Stimulated activated naive CD8-positive, alpha-beta T cell treated with anti-CD3 and anti-CD28 coated beads, Interleukin-15, amount 100 ng/mL, for 72 hours (primary cell): ENCODE data around the gene FAM222B.
A peak's percentile ranks its signal among the peaks of the same experiment; 100 is the strongest.

ENCODE experiments used
- ATAC-seq: fragments of 150-1000 bp; cut with Tn5 transposase; 2 replicates; pipeline ENCODE4 v1.10.0; 2021; ENCODE audit warnings: mild to moderate bottlenecking, moderate library complexity
- DNase-seq, 2 donors: peaks; one replicate each; pipeline ENCODE4 v3.0.0; 2021 to 2022
- H3K27ac Mint-ChIP-seq, 2 donors: one replicate each; pipeline ENCODE4 v1.8.0; 2022; ENCODE audit warnings: mild to moderate bottlenecking in 2 of 2, mixed read lengths in 2 of 2, moderate library complexity in 2 of 2
- H3K27me3 Mint-ChIP-seq: one replicate; pipeline ENCODE4 v1.8.0; 2022; ENCODE audit warnings: mixed read lengths
- H3K4me1 Mint-ChIP-seq: one replicate; pipeline ENCODE4 v1.8.0; 2022; ENCODE audit warnings: mild to moderate bottlenecking, mixed read lengths
- H3K4me3 Mint-ChIP-seq, 2 donors: one replicate each; pipeline ENCODE4 v1.8.0; 2022; ENCODE audit warnings: mild to moderate bottlenecking in 2 of 2, mixed read lengths in 2 of 2, moderate library complexity in 1 of 2
- H3K9me3 Mint-ChIP-seq, 2 donors: one replicate each; pipeline ENCODE4 v1.8.0; 2022; ENCODE audit warnings: mixed read lengths in 2 of 2

The FAM222B gene

DNA sequence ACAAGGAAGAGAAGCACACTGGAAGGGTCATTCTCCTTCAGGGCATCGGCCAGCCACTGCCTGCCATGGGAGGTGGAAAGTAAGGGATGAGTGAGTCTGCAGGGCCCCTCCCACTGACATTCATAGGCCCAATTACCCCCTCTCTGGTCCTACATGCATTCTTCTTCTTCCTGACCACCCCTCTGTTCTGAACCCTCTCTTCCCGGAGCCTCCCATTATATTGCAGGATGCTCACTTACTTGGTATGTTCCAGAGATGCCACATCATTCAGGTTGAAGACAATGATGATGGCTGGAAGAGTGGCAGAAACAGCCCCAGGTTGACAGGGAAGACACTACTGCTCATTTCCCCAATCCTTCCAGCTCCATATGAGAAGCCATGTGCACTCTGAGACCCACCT is 127.4 kb downstream of the FAM222B start:
- Mint-ChIP-seq H3K27ac (no peak overlapping the region), H3K4me1 (peaks cover 44% of the 10 kb centered on the region), H3K27me3 (peaks cover 50% of the 10 kb centered on the region), H3K9me3 (no peaks in the 10 kb centered on the region), H3K4me3 (no peak overlapping the region)
- ATAC-seq (no peak), DNase-seq (no peak)

DNA sequence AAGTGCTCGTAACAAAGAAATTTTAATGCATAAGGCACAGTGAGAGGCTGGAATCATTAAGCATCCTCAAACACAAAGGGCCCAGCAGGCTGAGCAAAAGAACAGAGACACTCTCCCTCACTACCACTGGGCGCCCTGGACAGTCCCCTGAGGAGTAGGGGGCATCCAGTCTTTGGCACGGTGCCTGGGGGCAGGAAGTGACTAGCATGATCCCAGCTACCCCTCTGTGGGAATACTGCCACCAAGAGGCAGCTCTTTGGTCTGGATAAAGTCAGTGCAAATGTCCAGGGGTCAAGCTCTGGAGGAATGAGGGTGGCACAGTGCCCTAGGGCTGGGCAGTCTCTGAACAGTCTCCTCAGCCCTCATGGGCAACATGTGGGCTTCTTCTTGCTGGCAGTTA is 128.3 kb downstream of the FAM222B start:
- no peak for ATAC-seq
- Mint-ChIP-seq H3K4me1 (peaks cover 36% of the 10 kb centered on the region), H3K27ac (no peak overlapping the region), H3K4me3 (no peak overlapping the region), H3K9me3 (no peaks in the 10 kb centered on the region), H3K27me3 (peaks cover 50% of the 10 kb centered on the region)
- no peak for DNase-seq

DNA sequence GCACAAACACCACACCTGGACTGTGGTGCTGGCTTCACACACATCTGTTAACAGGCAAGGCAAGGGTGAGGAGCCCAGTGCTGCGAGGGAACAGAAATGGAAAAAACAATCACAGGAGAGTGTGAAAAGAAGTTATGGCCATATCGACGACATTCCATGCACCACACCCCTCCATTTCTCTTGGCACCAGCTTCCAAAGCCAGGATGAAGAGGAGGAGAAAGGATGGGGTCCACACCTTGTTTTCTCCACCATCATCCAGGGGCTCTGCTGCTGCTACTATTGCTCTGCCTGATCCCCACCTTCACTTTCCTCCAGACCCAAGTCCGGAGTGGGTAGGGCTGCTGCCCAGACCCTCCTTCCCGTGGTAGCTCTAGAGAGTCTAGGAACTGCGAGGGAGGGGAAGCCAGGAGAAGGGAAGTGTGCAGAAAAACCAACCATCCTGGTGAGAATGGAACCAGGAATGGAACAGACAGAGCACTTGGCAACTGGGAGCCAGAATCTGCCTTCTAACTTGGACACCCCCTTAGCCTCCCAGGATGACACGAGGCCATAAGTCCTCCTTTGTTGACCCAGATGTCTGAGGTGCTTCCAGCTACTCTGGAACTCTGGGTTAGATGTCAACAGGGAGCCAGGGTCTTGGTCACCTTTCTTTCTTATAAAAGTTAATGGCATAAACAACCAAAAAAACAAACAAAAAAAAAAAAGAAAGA is 129.7 kb downstream of the FAM222B start:
- Mint-ChIP-seq H3K4me1 (peaks cover 24% of the 10 kb centered on the region), H3K27ac (peak overlapping the region; percentile 22 to 91), H3K9me3 (no peaks in the 10 kb centered on the region), H3K27me3 (peaks cover 41% of the 10 kb centered on the region), H3K4me3 (peak overlapping the region; percentile 86 to 92)
- ATAC-seq (no peak), DNase-seq (no peak)

DNA sequence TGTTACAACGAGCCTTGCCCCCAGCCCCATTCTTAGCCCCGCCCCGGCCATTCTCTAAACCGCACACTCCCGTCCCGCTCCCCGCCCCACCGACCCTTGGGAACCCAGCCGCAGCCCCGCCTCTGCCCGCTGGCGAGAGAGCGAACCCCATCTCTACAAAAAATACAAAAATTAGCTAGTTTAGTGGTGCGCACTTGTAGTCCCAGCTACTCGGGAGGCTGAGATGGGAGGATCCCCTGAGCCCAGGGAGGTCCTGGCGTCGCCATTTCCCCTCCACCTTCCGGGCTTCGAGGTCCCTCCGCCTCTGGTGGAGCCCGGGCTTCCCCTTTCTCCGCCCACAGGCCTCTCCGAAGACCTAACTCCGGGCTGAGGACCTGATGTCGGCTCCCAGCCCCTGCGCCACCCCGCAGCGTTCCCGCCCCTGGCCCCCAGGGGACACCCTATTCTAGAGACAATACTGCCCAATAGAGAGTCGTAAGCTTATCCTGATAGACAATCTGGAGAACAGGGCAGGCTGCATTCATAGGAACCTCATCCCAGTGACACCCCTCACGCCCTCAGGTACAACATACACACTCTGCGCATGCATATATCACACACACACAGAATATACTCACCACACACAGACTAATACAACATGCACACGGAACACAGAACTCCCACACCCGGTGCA is 130.4 kb downstream of the FAM222B start:
- Mint-ChIP-seq H3K9me3 (no peaks in the 10 kb centered on the region), H3K4me1 (peaks cover 22% of the 10 kb centered on the region), H3K27me3 (peaks cover 34% of the 10 kb centered on the region), H3K27ac (peak overlapping the region; percentile 91 to 97), H3K4me3 (peak overlapping the region; percentile 86 to 92)
- ATAC-seq (peak; percentile 67), DNase-seq (peak; percentile 70 to 82)

DNA sequence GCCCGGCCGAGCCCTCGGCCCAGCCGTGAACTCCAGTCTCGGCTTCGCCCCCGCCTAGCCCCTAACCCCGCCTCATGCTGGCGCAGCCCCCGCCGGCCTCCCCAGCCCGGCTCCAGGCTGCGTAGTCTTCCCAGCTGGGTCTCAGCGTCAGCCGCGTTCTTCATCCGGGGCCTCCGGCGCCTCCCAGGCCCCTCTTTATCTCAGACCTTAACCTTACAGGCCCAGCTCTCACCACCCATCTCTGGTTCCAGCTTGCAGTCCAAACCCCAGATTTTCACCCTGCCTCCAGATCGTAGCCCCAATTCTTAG is 130.9 kb downstream of the FAM222B start, which contains the start of gene PROCA1:
Gene PROCA1 (minus strand): TSS at position 166 of the 309 bp plus-strand sequence. CDS start 228 bp downstream, outside the sequence.
- no peaks in the 10 kb centered on the region for H3K9me3 Mint-ChIP-seq
- peaks cover 22% of the 10 kb centered on the region for H3K4me1 Mint-ChIP-seq
- ATAC-seq (peak; percentile 59), DNase-seq (no peak)
- H3K27ac Mint-ChIP-seq, result peak within 1 kb of the TSS; percentile 94 to 97
- peaks cover 31% of the 10 kb centered on the region for H3K27me3 Mint-ChIP-seq
- peak within 1 kb of the TSS; percentile 86 to 92 for H3K4me3 Mint-ChIP-seq

DNA sequence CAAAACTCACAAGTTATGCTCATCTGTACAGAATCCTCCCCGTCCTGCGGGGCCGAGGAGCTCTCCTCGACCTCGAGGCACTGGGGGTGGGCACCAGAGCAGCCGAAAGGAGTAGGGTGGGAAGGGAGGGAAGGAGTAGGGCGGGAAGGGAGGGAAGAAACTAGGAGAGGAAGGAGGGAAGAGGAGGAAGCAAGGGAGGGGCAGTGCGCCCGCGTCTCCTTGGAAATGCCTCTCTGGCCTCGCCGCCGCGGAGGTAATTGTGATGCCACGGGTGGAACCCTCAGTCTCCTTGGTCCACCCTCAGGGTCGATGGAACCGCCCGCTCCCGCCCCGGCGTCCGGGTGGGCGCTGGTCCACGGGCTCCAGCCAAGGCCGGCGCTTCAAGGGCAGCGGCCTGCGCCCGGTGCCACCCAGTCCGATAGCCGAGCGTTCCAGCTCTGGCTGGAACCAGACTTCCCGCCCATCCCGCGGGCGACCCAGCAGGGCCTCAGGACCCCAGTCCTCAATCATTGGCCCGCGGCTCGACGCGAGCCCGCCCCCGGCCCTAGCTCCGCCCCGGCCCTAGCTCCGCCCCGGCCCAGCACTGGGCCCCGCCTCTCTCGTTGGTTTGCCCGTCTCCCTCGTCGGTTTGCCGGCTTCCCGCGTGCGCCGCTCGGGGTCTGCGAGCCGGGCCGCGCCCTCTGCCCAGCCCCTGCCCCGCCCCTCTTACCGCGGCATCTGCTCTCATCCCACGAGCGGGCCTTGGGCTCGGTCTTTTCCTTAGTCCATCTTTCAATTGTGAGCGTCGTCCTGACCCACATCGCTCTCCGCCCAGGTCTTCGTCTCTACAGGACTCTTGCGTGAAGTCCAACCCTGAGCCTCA is 131.5 kb downstream of the FAM222B start:
- DNase-seq, result peak; percentile 91
- H3K9me3 Mint-ChIP-seq, result no peaks in the 10 kb centered on the region
- H3K4me3 Mint-ChIP-seq, result peak overlapping the region; percentile 86 to 92
- H3K27ac Mint-ChIP-seq, result peak overlapping the region; percentile 94 to 97
- H3K4me1 Mint-ChIP-seq, result peaks cover 22% of the 10 kb centered on the region
- ATAC-seq, result peak; percentile 89
- peaks cover 25% of the 10 kb centered on the region for H3K27me3 Mint-ChIP-seq

DNA sequence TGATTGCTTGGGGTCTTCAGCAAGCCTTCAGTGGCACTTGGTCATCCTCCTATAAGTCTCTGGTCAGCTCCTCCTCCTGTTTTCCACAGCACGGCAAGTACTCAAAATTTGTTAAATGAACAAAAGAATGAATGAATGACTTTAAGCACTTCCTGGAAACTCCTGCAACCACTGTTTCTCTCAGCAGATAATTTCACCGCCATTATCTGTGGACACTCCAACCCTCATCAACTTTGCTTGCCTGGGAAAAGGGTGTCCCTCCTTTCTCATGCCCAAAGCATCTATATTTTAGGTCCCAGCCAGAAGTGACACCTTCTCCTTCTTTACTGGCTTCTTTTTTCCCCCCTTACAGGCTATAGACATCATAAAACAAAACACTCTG is 135.3 kb downstream of the FAM222B start:
- no peaks in the 10 kb centered on the region for H3K27me3 Mint-ChIP-seq
- DNase-seq, result no peak
- peaks cover 15% of the 10 kb centered on the region for H3K4me1 Mint-ChIP-seq
- no peak overlapping the region for H3K4me3 Mint-ChIP-seq
- no peak for ATAC-seq
- H3K9me3 Mint-ChIP-seq, result no peaks in the 10 kb centered on the region
- peak overlapping the region in 1 of 2 donors; percentile 2 for H3K27ac Mint-ChIP-seq

DNA sequence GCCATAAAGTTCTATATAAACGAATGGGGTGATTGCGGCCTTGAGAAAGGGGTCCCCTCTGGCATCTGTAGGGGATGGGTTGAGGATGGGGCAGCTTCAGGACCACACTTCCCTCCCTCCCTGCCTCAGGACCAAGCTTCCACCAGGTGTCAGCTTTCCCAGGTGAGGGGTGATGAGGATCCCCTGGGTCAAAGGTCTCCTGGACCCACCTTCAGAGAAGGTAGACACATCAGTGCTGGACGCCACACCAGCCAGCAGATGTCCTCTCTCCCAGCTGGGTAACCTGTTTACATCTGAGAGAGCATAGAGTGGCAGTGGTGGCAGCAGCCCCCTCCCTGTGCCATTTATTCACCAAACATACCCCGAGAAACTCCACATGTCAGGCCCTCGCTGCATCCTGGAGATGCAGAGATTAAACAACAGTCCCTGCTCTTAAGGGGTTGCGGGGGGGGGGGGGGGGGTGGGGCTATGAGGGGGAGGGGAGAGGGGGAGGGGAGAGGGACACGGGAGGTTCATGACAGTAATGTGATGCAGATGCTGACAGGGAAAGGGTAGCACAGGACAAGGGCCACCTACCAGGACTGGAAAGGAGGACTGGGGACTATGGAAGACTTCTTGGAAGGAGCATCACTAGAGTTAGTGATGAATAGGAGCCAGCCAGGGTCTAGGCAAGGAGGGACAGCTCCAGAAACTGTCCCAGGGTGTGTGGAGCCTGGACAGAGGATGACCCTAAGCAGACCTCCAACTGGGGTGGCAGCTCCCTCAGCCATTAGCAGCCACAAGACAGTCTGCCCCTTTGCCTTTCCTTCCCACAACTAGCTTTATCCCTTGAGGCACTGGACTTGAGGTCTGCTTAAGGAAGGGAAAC is 135.9 kb downstream of the FAM222B start:
- H3K9me3 Mint-ChIP-seq, result no peaks in the 10 kb centered on the region
- DNase-seq, result no peak
- peaks cover 8% of the 10 kb centered on the region for H3K4me1 Mint-ChIP-seq
- H3K4me3 Mint-ChIP-seq, result no peak overlapping the region
- no peak for ATAC-seq
- no peaks in the 10 kb centered on the region for H3K27me3 Mint-ChIP-seq
- H3K27ac Mint-ChIP-seq, result no peak overlapping the region
